Activated naive CD4-positive, alpha-beta T cell (primary cell): ENCODE results near the gene CD320.
A peak's percentile ranks its signal among the peaks of the same experiment; 100 is the strongest.
"Not testable (repeated sequence)": the region's sequence is repeated elsewhere in the genome, so short reads cannot be mapped to it uniquely, and the experiment has no call there.

Experiments used
- DNase-seq, 4 experiments: peaks; one replicate each; lab custom pipeline; 2025; lab: John Stamatoyannopoulos, UW

Gene CD320

GRCh38 chr19:8333767-8334457, 25.8 kb upstream of the CD320 start:
- DNase-seq: no peak

- DNase-seq: no peak
These were observed 25.0 kb upstream of the CD320 start for GRCh38 chr19:8332976-8333766.

GRCh38 chr19:8331263-8331845, 23.2 kb upstream of the CD320 start:
- no peak for DNase-seq

GRCh38 chr19:8329996-8330395, 21.8 kb upstream of the CD320 start:
- DNase-seq: no peak

- no peak for DNase-seq
These were observed 17.3 kb upstream of the CD320 start for GRCh38 chr19:8325454-8325853.

GRCh38 chr19:8324186-8325050, 16.3 kb upstream of the CD320 start:
- no peak for DNase-seq

- no peak for DNase-seq
These were observed 15.6 kb upstream of the CD320 start for GRCh38 chr19:8323781-8324185.

- DNase-seq: no peak
These were observed 14.5 kb upstream of the CD320 start for GRCh38 chr19:8322638-8322997.

GRCh38 chr19:8321986-8322637, 14.0 kb upstream of the CD320 start:
- DNase-seq: no peak

GRCh38 chr19:8321067-8321985, 13.2 kb upstream of the CD320 start, which contains the start of the genes NDUFA7 and RPS28:
Gene NDUFA7 (minus strand): TSS chr19:8321375. CDS start chr19:8321358, 17 bp downstream.
Gene RPS28 (plus strand): TSS chr19:8321496. CDS start chr19:8321531, 35 bp downstream.
- DNase-seq: peak; percentile 92 to 96 (median 94)

- DNase-seq: no peak
These were observed 12.5 kb upstream of the CD320 start for GRCh38 chr19:8320564-8321066.

GRCh38 chr19:8319807-8320520, 11.8 kb upstream of the CD320 start:
- no peak for DNase-seq

GRCh38 chr19:8318835-8319234, 10.7 kb upstream of the CD320 start:
- DNase-seq: not testable (repeated sequence)

- DNase-seq: no peak
These were observed 8.4 kb upstream of the CD320 start for GRCh38 chr19:8316351-8317125.

GRCh38 chr19:8314981-8315640, 7.0 kb upstream of the CD320 start:
- DNase-seq: not testable (repeated sequence)

GRCh38 chr19:8311461-8312260, 3.5 kb upstream of the CD320 start:
- no peak for DNase-seq

GRCh38 chr19:8310342-8311055, 2.3 kb upstream of the CD320 start:
- DNase-seq: no peak
